Measurements from ENCODE around the gene AGTR1.
"Not testable (repeated sequence)": the region's sequence is repeated elsewhere in the genome, so short reads cannot be mapped to it uniquely, and the experiment has no call there.

The AGTR1 gene

GRCh38 chr3:148718982-148719862, 21.5 kb downstream of the AGTR1 start:
- DNase-seq, result no peak

- no peak for DNase-seq
Measured at GRCh38 chr3:148720873-148721272, 23.2 kb downstream of the AGTR1 start.

GRCh38 chr3:148723631-148724030, 25.9 kb downstream of the AGTR1 start:
- DNase-seq, result no peak

- DNase-seq, result peak; percentile 14
Measured at GRCh38 chr3:148727231-148727630, 29.5 kb downstream of the AGTR1 start.

- no peak for DNase-seq
Measured at GRCh38 chr3:148728753-148729152, 31.1 kb downstream of the AGTR1 start.

- no peak for DNase-seq
Measured at GRCh38 chr3:148729476-148730055, 31.9 kb downstream of the AGTR1 start.

- DNase-seq, result no peak
Measured at GRCh38 chr3:148730676-148731075, 33.0 kb downstream of the AGTR1 start.

- DNase-seq, result no peak
Measured at GRCh38 chr3:148735597-148735996, 37.9 kb downstream of the AGTR1 start.

- no peak for DNase-seq
Measured at GRCh38 chr3:148736086-148736485, 38.4 kb downstream of the AGTR1 start.

GRCh38 chr3:148737104-148737530, 39.4 kb downstream of the AGTR1 start:
- DNase-seq, result no peak

GRCh38 chr3:148739720-148740119, 42.0 kb downstream of the AGTR1 start:
- DNase-seq, result no peak

- no peak for DNase-seq
Measured at GRCh38 chr3:148740291-148740690, 42.6 kb downstream of the AGTR1 start.

GRCh38 chr3:148741219-148741618, 43.5 kb downstream of the AGTR1 start:
- DNase-seq, result no peak

GRCh38 chr3:148742118-148742517, 44.4 kb downstream of the AGTR1 start:
- DNase-seq, result no peak

- DNase-seq, result no peak
Measured at GRCh38 chr3:148746053-148746452, 48.4 kb downstream of the AGTR1 start.

- no peak for DNase-seq
Measured at GRCh38 chr3:148748283-148748682, 50.6 kb downstream of the AGTR1 start.

GRCh38 chr3:148750296-148750695, 52.6 kb downstream of the AGTR1 start:
- DNase-seq, result no peak

GRCh38 chr3:148751461-148751860, 53.8 kb downstream of the AGTR1 start:
- DNase-seq, result no peak

- DNase-seq, result not testable (repeated sequence)
Measured at GRCh38 chr3:148753385-148753784, 55.7 kb downstream of the AGTR1 start.

GRCh38 chr3:148755570-148755969, 57.9 kb downstream of the AGTR1 start:
- DNase-seq, result no peak

GRCh38 chr3:148756311-148756710, 58.6 kb downstream of the AGTR1 start:
- no peak for DNase-seq

GRCh38 chr3:148757238-148758215, 59.8 kb downstream of the AGTR1 start:
- no peak for DNase-seq

GRCh38 chr3:148758303-148758884, 60.7 kb downstream of the AGTR1 start:
- no peak for DNase-seq
